NCI-H1694 treated with DMSO at 0.1 percent for 48 hours (cell line): ENCODE results near the gene TPSAB1.
"Not testable (repeated sequence)": the region's sequence is repeated elsewhere in the genome, so short reads cannot be mapped to it uniquely, and the experiment has no call there.

Experiments
- DNase-seq: peaks from one replicate; lab custom pipeline; 2025; lab: John Stamatoyannopoulos, UW

The TPSAB1 gene

GRCh38 chr16:1223355-1224214 is 16.9 kb upstream of the TPSAB1 start:
- DNase-seq: no peak

GRCh38 chr16:1224558-1224957 is 15.9 kb upstream of the TPSAB1 start:
- no peak for DNase-seq

DNA sequence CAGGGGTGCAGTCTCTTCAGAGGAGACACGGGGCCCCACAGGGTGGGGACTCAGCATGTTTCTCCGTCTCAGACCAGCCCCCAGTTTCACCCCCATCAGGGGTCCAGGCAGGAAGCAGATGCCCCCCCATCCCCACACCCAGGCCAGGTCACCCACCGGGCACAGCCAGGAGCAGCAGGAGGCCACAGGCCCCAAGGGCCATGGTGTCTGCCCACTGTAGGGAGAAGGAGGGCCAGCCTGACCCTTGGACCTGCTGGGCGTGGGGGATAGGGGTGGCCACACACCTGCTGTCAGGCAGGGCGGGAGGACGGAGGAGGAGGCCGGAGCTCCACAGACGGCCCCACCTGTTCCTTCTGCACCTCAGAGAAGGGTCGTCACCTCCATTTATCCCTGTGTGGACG is 15.5 kb upstream of the TPSAB1 start, which contains the start of gene TPSG1:
TSS of gene TPSG1 (minus strand) at position 218 of the 401 bp plus-strand sequence. CDS start at position 202, 16 bp downstream.
- no peak for DNase-seq

DNA sequence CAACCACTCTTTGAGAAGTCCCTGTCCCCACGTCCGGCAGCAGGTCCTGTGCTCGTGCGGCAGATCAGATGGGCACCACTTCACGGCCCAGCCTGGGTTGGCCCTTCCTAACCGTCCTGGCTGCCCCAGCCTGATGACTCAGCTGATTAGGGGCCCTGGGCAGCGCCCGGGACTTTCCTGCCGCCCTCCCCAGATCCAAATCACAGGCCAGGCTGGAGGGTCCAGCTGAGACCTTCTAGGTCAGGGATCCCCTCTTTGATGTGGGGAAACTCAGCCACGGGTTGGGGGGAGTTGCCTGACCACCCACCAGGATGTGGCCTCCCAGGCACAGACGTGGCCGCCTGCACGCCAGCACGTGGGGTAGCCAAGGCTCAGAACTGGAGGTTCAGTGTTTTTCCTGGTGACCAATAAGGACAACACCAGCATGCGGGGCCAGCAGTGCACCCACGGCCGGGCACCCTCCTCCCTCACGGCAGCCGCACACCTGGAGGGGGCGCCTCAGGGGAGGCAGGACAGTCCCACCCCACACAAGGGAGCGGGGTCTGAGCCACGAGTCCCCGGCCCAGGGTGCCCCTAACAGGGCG is 14.7 kb upstream of the TPSAB1 start:
- not testable (repeated sequence) for DNase-seq

DNA sequence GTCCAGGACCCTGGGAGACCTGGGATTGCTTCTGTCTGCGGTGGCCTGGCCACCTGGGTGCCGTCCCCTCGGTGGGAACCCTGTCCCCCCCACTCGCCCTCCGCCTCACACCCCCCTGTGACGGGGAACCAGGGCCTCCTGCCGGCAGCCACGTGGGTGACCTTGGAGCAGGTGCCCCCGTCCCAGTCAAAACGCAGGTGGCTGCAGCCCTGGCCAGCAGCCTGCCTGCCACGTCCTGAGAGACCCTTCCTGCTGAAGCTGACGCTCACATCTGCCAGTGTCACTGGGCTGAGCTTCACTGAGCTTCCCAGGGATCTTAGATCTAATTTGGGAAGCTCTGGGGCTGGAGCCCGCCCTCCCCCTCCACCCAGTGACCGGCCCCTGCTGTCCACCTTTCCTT is 13.8 kb upstream of the TPSAB1 start:
- DNase-seq: not testable (repeated sequence)

DNA sequence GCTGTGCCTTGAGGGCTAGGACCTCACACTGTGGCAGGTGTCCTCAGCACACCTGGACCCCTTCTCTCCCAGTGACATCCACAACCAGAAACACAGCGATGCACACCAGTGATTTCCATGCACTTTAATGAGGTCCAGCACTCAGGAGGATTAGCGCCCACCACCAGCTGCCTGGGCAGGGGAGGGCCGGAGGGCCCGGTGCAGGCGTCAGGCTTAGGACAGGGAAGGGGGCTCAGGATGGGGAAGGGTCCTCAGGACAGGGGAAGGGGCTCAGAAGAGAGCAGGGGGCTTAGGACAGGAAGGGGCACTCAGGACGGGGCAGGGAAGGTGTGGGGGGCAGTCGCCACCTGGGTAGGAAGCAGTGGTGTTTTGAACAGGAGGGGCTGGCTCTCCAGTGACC is 12.3 kb upstream of the TPSAB1 start:
- not testable (repeated sequence) for DNase-seq

DNA sequence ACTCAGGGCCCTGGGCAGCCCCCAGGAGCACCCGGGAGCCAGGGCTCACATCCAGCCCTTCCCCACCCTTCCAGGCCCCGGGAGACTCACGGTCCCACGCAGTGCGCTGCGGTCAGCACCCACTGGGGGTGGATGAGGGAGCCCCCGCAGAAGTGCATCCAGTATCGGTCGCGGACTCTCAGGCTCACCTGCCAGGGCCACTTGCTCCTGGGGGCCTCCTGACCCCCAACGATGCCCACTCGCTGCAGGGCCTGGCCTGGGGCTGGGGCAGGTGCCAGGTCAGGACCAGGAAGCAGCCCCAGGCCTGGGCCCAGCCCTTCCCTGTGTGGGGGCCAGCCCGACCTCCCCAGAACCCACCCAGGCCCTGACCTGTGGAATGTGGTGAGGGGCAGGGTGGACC is 11.0 kb upstream of the TPSAB1 start:
- not testable (repeated sequence) for DNase-seq

DNA sequence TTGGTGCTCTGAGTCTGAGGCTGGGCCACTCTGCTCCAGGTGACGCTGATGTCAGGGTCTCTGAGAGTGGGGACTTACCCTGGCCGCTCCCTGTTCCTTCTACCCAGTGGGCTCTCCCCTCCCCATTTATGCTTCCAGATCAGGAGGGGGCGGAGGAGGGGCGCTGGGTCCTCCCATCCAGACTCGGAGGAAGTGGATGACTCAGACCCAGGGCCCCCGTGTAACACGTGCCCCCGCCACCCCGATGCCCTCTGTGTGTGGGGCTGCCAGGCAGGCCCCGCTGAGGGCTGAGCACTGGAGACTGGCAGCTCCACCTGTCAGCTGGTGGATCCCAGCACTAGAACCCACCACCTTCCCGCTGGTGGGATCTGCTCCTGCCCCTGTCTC is 10.4 kb upstream of the TPSAB1 start, which contains the start of gene TPSB2:
TSS of gene TPSB2 (minus strand) at position 101 of the 387 bp plus-strand sequence. CDS start 233 bp downstream, outside the sequence.
- DNase-seq: not testable (repeated sequence)

- DNase-seq: not testable (repeated sequence)
Measured at GRCh38 chr16:1230471-1231212, 9.9 kb upstream of the TPSAB1 start.

DNA sequence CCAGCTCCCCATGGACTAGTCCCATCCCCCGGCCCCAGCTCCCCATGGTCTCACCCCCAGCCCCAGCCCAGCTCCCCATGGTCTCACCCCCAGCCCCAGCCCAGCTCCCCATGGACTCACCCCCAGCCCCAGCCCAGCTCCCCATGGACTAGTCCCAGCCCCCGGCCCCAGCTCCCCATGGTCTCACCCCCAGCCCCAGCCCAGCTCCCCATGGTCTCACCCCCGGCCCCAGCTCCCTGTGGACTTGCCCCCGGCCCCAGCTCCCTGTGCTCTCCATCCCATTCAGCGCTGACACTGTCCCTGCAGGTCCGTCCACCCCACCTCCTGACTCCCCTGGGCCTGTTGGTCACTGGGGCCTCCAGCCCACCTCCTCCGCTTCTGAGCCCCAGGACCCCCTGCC is 9.2 kb upstream of the TPSAB1 start:
- not testable (repeated sequence) for DNase-seq

DNA sequence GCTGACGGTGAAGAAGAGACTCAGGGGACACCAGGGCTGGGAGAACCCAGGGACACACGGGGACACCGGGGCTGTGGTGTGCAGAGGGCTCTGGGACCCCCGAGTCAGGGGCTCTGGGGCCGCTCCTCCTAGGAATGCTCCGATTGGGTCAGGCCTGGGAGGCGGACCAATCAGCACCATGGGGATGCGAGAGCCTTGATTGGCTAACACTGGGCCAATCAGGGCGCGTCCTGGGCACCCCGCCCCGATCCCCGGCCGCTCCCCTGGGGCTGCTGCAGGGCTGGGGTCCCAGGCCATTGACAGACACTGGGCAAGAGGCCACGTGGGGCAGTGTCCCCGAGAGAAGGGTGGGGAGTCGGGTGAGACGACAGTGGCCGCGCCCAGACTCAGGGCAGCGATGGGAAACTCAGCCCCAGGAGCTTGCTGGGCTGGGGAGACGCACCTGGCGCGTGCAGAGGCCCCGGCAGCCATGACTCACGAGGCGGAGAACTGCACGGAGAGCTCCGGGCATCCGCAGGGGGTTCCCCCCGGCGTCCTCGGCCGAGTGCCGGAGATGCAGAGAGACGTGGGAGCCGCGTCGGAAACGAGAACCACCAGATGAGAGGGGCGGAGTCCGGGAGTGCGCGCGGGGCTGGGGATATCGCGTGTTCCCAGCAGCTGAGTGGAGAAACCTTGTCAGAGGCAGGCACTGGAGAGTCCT is 8.3 kb upstream of the TPSAB1 start:
- DNase-seq: not testable (repeated sequence)

GRCh38 chr16:1236659-1237058 is 3.8 kb upstream of the TPSAB1 start:
- DNase-seq: not testable (repeated sequence)

- no peak for DNase-seq
Measured at GRCh38 chr16:1237990-1238389, 2.5 kb upstream of the TPSAB1 start.

DNA sequence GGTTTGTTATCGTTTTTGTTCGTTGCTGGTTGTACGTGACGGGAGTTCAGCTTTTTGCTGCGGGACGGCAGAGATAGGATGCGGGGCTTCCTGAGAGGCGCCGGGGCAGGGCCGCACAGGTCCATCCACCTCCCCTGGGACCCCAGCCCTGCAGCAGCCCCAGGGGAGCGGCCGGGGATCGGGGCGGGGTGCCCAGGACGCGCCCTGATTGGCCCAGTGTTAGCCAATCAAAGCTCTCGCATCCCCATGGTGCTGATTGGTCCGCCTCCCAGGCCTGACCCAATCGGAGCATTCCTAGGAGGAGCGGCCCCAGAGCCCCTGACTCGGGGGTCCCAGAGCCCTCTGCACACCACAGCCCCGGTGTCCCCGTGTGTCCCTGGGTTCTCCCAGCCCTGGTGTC is 1.6 kb upstream of the TPSAB1 start:
- DNase-seq: not testable (repeated sequence)

- DNase-seq: not testable (repeated sequence)
Measured at GRCh38 chr16:1239575-1239974, 930 bp upstream of the TPSAB1 start.

- DNase-seq: not testable (repeated sequence)
Measured at GRCh38 chr16:1241081-1241480, 576 bp downstream of the TPSAB1 start.

DNA sequence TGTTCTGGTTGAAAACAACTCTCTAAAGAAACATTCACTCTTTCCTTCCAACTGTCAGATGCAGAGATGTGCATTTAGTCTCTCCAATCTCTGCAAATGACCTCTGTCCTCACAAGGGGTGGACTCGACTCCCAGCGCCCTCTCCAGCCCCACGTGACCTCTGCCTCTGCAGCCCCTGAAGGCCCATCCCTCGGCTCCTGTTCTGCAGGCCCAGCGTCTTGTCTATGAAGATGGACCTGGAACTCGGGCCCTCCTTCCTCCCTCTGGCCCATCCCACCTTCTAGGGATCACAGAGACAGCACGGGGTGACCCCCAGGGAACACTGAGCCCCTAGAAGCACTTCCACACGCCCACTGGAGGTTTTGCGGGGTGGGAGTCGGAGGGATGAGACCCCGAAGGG is 2.9 kb downstream of the TPSAB1 start:
- DNase-seq: not testable (repeated sequence)

DNA sequence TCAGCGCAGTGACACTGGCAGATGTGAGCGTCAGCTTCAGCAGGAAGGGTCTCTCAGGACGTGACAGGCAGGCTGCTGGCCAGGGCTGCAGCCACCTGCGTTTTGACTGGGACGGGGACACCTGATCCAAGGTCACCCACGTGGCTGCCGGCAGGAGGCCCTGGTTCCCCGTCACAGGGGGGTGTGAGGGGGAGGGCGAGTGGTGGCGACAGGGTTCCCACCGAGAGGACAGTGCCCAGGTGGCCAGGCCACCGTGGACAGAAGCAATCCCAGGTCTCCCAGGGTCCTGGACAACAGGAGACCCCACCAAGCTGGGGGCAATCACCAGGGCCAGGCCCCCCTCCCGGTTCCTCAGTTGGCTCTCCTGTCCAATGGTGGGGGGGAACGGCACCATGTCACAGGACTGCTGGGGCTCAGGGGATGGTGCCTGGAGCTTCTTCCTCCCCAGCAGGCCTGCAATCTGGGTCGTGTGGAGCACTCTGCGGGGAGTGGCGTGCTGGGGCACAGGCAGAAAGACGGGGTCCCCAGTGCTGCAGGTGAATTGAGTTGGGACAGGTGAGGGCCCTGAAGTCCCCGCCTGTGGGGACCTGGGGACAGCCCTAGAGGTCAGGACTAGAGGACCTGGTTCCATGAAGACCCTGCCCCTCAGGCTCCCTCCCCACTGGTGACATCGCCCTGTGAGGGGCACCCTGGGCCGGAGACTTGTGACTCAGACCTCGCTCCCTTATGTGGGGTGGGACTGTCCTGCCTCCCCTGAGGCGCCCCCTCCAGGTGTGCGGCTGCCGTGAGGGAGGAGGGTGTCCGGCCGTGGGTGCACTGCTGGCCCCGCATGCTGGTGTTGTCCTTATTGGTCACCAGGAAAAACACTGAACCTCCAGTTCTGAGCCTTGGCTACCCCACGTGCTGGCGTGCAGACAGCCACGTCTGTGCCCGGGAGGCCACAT is 3.7 kb downstream of the TPSAB1 start:
- DNase-seq: not testable (repeated sequence)

DNA sequence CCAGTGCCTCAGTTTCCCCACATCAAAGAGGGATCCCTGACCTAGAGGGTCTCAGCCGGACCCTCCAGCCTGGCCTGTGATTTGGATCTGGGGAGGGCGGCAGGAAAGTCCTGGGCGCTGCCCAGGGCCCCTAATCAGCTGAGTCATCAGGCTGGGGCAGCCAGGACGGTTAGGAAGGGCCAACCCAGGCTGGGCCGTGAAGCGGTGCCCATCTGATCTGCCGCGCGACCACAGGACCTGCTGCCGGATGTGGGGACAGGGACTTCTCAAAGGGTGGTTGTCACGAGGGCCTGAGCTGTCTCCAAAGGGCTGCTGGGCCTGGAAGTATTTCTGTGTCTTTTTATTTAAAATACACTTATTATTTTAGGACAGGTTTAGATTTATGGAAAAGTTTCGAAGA is 4.4 kb downstream of the TPSAB1 start:
- no peak for DNase-seq

DNA sequence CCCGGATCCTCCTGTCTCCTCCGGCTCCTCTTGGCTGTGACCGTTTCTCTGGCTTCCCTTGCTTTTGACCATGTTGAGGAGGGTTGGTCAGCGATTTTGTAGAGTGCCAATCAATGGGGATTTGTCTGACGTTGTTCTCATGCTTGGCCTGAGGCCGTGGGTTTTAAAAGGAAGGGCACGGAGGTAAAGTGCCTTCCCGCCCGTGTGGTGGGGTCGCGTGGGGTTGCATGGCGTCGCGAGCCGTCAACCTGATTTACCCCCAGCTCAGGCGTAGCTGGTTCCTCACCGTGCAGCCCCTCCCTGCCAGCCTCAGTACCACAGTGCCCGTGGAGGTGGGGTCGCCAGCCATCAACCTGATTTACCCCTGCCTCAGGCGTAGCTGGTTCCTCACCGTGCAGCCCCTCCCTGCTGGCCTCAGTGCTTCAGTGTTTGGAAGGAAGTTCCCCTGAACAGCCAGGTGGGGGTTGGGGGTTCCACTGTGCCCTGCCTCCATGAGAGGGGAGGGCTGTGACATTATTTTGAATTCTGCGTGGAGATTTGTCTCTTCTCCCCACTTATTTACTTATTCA is 5.0 kb downstream of the TPSAB1 start:
- DNase-seq: no peak
